Gastroesophageal sphincter (tissue), 3 donors: ENCODE results near the gene PSMD1.

Experiments used
- CTCF ChIP-seq, 4 experiments: fragments of 200-600 bp in 2 of 4; fragments of 450-650 bp in 2 of 4; sonication (generic) in 1 of 4; IDR thresholded peaks; one replicate each; pipeline ENCODE4 v1.5.1; 2017 to 2019; ENCODE audit warnings: antibody characterized with exemption in 4 of 4, mild to moderate bottlenecking in 2 of 4, moderate library complexity in 2 of 4
- POLR2AphosphoS5 ChIP-seq: sonication (generic); formaldehyde crosslinking; IDR thresholded peaks from one replicate; pipeline ENCODE4 v1.6.1; 2017; ENCODE audit warnings: antibody characterized with exemption

GRCh38 chr2:231011526-231011925, 45.1 kb upstream of the PSMD1 start:
- TF ChIP-seq CTCF (IDR thresholded peaks at IDR 0.05): no peak
- TF ChIP-seq POLR2AphosphoS5: no peak
